NCI-H1694 treated with DMSO at 0.1 percent for 48 hours (cell line): ENCODE measurements around the gene KRTAP12-4.
"Not testable (repeated sequence)": the region's sequence is repeated elsewhere in the genome, so short reads cannot be mapped to it uniquely, and the experiment has no call there.

Experiments used
- DNase-seq: peaks from one replicate; lab custom pipeline; 2025; lab: John Stamatoyannopoulos, UW

The KRTAP12-4 gene

GRCh38 chr21:44686843-44687561 is 32.5 kb upstream of the KRTAP12-4 start:
- DNase-seq: no peak

GRCh38 chr21:44686000-44686781 is 31.7 kb upstream of the KRTAP12-4 start:
- no peak for DNase-seq

GRCh38 chr21:44685050-44685449 is 30.6 kb upstream of the KRTAP12-4 start:
- DNase-seq: not testable (repeated sequence)

- DNase-seq: no peak
Measured at GRCh38 chr21:44684483-44684882, 30.0 kb upstream of the KRTAP12-4 start.

GRCh38 chr21:44684077-44684476 is 29.6 kb upstream of the KRTAP12-4 start:
- no peak for DNase-seq

- DNase-seq: no peak
Measured at GRCh38 chr21:44682580-44683151, 28.2 kb upstream of the KRTAP12-4 start.

- DNase-seq: peak; percentile 78
Measured at GRCh38 chr21:44681861-44682579, 27.6 kb upstream of the KRTAP12-4 start, which contains the start of gene KRTAP12-1. KRTAP12-1 (minus strand) TSS chr21:44682163; CDS start chr21:44682123, 40 bp downstream.

- DNase-seq: no peak
Measured at GRCh38 chr21:44681152-44681551, 26.7 kb upstream of the KRTAP12-4 start.

- DNase-seq: no peak
Measured at GRCh38 chr21:44677881-44678280, 23.4 kb upstream of the KRTAP12-4 start.

- DNase-seq: no peak
Measured at GRCh38 chr21:44671911-44672310, 17.5 kb upstream of the KRTAP12-4 start.

- DNase-seq: no peak
Measured at GRCh38 chr21:44670642-44671432, 16.4 kb upstream of the KRTAP12-4 start.

- DNase-seq: no peak
Measured at GRCh38 chr21:44667612-44668011, 13.2 kb upstream of the KRTAP12-4 start.

- peak; percentile 38 for DNase-seq
Measured at GRCh38 chr21:44666401-44667320, 12.2 kb upstream of the KRTAP12-4 start, which contains the start of gene KRTAP12-2. KRTAP12-2 (minus strand) TSS chr21:44666927; CDS start chr21:44666886, 41 bp downstream.

- no peak for DNase-seq
Measured at GRCh38 chr21:44664691-44665090, 10.2 kb upstream of the KRTAP12-4 start.

- DNase-seq: not testable (repeated sequence)
Measured at GRCh38 chr21:44661567-44661966, 7.1 kb upstream of the KRTAP12-4 start.

GRCh38 chr21:44658913-44659595 is 4.6 kb upstream of the KRTAP12-4 start:
- no peak for DNase-seq

- DNase-seq: no peak
Measured at GRCh38 chr21:44658541-44658910, 4.1 kb upstream of the KRTAP12-4 start.

GRCh38 chr21:44657635-44658540 is 3.4 kb upstream of the KRTAP12-4 start, which contains the start of gene KRTAP12-3:
KRTAP12-3 (plus strand) TSS chr21:44657932; CDS start chr21:44657980, 48 bp downstream.
- DNase-seq: peak; percentile 53
